KBM-7 (cell line): ENCODE data around the gene C5.

ENCODE experiments used
- DNase-seq: peaks from one replicate; pipeline ENCODE4 v3.0.0-alpha.2; 2015
- in situ Hi-C: fragments of 300-500 bp; cut with MboI; formaldehyde crosslinking; loops from 2 replicates; pipeline ENCODE4 v1.14.3; 2020; ENCODE audit warnings: low sequenced_read_pairs, low pct_unique_long_range_greater_than_20kb, mixed read lengths

The C5 gene

DNA sequence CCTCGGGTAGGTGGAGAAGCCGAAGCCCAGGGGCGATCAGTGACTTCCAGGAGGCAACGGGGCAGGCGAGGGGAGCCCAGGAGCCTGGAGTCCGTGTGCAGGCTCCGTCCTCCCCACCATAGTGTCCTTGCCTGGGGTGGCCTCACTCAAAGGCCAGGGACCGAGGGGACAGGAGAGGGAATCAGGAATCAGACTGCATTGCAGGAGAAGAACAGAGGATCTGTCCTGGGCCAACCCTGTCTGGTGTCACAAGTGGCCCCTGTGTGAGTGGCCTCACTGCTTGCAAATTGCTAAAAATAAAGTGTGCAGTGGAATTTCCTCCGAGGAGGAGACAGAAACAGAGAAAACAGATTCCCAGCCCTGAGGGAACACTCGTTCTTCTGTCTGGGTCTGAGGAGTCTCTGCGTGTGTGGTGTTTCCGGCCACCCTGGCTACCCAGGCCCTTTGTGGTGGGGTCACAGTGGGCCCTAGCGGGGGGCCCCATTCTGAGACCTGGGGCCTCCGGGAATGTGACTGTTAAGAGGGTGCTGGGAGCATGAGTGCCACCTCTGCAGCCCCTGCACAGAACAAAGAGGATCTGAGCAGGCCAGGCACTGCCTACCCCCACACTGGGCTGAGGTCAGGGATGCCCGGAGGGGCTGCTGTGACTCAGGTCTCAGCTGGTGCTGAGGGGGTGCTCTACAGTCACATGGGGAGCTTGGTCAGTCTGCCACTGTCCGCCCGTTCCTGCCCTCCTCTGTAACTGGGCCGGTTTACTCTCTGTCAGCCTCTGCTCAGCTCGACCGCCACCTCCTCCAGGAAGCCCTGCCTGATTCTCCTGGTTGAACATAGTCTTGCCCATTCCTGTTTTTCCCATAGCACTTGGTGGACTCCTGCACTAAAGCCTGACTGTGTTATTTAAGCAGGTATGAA is 130.9 kb downstream of the C5 start:
- in situ Hi-C loops = no loop called here
- no peak for DNase-seq

DNA sequence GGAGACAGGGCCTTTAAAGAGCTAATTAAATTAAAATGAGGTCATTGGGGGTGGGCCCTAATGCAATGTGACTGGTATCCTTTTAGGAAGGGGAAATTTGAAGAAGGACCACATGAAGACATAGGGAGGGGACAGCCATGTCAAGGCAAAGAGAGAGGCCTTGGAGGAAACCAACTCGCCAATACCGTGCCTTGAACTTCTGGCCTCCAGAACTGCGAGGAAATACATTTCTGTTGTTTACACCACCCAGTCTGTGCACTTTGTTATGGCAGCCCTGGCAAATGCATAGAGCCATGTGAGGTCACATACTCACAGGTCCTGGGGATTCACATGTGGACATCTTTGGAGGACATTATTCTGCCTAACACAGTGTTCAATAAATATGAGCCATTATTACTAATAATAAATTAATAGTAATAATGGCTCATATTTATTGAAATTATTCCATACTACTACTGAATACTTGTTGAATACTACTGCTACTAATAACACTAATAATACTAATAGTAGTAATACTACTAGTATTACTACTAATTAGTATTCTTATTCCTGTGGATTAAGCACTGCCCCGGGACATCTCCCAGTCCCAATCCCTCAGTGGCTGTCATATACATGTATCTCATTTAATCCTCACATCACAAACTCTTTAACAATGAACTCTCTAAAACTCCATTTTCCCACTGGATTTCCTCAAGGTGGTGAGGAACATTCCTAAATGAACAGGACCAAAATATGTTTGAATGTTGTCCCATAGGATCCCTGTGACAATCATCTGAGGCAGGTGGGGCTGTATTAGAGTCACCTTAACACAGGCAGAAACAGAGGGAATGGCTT is 131.9 kb downstream of the C5 start:
- DNase-seq = no peak

GRCh38 chr9:120916991-120917880 is 132.8 kb downstream of the C5 start:
- in situ Hi-C loops = no loop called here
- DNase-seq = no peak

More for the DNA sequence above, 131.9 kb downstream of the C5 start:
- in situ Hi-C loops = no loop called here

GRCh38 chr9:120916588-120916987 is 133.5 kb downstream of the C5 start:
- no peak for DNase-seq
- in situ Hi-C loops = no loop called here

DNA sequence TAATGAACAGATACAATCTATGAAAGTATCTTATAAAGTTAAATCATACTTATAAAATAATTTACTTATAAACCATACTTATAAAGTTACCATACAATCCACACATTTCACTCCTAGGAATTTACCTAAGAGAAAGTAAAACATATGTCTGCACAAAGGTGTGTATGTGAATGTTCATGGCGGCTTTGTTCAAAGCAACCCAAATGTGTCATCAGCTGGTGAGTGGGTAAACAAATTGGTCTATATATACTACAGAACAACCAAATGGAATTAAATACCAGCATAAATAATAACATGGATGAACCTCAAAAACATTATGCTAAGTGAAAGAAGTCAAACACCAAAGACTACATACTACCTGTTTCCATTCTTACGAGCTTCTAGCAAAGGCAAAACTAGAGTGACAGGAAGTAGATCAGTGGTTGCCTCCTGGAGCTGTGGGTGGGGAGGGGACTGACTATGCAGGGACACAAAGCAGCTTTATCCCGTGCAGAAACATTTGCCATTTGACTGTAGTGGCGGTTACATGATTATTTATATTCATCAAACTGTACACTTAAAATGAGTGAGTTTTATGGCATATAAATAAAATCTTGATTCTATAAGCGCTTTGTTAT is 134.1 kb downstream of the C5 start:
- in situ Hi-C loops = no loop called here

GRCh38 chr9:120914953-120915352 is 135.1 kb downstream of the C5 start:
- in situ Hi-C loops = no loop called here
- no peak for DNase-seq

More for the DNA sequence above, 134.1 kb downstream of the C5 start:
- peak; percentile 58 for DNase-seq

DNA sequence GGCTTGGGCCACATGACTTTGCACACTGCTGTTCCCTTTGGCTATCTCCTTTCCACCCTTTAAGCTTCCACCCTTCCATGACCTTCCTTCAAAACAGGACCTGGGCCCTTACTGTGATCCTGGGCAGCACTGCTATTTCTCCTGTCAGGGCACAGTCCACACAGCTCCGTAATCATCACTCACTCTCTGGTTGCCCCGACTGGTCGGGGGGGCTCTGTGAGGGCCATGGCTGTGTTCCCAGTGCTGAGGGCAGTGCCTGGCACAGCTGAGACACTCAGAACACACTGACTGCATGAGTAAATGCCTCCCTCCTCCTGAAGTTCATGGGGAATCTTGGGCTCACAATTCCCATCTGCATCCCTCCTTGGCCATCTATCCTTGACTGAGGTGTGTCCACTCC is 135.7 kb downstream of the C5 start:
- in situ Hi-C loops = no loop called here
- DNase-seq = no peak

- in situ Hi-C loops = no loop called here
- DNase-seq = no peak
These were observed 136.3 kb downstream of the C5 start for GRCh38 chr9:120913647-120914264.

DNA sequence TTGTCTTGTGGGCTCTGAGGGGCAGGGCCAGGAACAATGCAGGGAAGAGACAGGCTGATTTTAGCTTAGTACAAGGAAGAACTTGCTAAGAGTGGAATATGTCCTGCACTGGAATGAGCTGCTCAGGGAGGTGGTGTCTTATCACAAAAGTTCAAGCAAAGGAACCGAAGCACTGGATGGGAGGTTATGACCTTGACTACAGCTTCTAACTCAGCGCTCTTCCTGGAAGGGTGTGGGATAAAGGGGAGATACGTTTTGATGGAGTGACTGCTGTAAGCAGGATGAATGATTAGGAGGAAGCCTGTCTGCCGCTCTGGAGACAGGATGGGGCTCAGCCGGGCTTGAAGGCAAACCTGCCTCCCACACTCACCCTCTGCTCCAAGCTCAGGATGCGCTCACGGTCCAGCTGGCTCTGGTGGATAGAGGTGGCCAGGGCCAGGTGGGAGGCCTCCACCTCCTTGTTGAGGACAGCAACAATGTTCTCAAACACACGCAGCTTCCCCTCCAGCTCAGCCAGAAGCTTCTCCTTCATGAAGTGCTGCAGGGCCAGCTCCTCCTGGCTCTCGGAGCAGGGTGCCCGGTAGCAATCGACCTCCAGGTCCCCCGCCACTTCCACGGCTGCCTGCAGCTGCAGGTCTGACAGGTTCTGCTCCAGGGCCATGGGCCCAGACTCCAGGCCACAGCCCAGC is 137.0 kb downstream of the C5 start:
- no peak for DNase-seq
- in situ Hi-C loops = no loop called here

DNA sequence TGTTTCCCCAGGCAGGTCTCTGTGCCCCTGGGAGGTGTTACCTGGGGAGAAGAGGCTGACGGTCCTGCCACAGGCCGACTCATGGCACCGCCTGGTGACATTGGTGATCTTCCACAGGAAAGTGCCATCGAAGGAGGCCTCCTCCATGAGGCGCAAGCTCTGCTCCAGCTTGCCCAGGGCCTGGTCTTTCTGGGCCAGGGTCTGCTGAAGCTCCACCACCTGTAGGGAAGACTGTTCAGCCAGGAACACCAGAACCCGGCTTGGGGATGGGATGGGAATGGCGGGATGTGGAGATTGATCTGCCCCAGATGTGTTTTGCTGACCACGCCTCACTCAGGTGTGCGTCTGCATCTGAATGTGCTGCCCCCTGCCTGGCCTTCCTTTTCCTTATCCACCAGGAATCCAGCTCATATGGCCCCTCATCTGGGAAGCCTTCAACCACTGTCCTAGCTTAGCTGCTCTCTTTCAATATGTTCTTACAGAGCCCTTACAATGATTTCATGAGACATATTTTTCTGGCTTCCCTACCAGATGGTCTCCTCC is 138.7 kb downstream of the C5 start:
- DNase-seq = no peak
- in situ Hi-C loops = no loop called here

DNA sequence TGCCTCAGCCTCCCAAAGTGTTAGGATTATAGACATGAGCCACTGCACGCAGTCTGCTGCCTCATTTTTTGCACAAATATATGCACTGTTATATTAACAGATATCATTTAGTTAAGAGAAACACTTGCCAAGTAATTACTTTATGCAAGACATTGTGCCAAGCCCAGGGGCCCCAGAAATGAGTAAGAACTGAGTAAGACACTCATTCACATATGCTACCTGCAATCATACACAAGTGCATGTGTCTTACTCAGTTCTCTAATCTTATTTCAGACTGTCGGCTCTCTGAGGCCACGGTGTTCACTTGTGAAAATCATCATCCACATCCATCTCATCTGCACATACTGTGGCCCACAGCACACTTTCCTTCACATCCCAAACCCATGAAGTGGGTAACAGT is 139.4 kb downstream of the C5 start:
- in situ Hi-C loops = no loop called here
- DNase-seq = no peak

- no peak for DNase-seq
- in situ Hi-C loops = no loop called here
These were observed 140.2 kb downstream of the C5 start for GRCh38 chr9:120909904-120910303.

GRCh38 chr9:120905315-120906164 is 144.5 kb downstream of the C5 start:
- in situ Hi-C loops = no loop called here
- DNase-seq = no peak

- in situ Hi-C loops = no loop called here
- DNase-seq = no peak
These were observed 145.1 kb downstream of the C5 start for GRCh38 chr9:120904978-120905301.

DNA sequence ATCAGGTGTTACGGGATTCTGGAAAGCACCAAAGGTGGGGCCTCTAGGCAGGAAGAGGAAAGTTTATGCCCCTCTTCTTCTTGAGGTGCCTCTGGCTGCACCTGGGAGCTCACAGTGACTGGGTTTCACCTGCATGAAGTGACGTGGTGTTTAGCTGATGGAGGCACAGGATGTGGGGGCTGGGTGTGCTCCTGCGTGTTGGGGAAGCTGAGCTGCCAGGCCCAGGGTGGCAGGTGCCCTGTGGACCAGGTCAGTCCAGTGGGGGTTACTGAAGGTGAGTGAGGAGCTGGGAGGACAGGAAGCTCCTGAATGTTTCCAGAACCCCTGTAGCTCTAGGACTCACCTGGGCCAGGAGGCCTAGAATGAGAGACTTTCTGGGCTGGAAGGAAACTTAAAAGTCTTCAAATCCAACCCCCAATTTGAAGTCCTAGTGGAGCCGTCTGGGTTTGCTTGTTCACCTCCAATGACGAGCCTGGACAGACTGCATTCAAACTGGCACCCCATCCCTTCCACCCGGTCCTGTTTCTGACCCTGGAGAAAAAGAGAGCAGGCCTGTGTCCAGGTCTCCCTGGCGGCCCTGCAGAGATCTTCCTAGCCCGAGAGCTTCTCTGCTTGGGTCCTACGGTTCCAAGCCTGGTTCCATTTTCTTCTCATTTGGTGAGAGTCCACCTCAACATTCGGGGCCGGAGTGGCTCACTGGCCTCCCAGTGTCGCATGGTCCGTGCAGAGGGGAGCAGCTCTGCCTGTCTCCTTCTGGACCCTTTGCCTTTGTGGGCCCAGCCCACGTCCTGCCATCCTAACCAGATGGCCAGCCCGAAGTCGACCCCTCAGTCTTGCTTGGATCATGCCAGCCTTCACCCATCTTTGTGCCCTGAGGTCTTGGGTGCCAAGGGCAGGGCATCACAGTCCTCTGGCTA is 145.8 kb downstream of the C5 start:
- in situ Hi-C loops = no loop called here

More for the DNA sequence above, 145.8 kb downstream of the C5 start:
- no peak for DNase-seq
